Dedifferentiated amniotic fluid mesenchymal stem cell (primary cell): Measurements from ENCODE around the gene ZNF346.

Experiments used
- DNase-seq: peaks from one replicate; pipeline ENCODE4 v3.0.0-alpha.2; 2016; ENCODE audit errors: extremely low spot score

ZNF346 gene

GRCh38 chr5:177070536-177071191 is 48.2 kb downstream of the ZNF346 start:
- no peak for DNase-seq

- peak; percentile 84 for DNase-seq
Measured at GRCh38 chr5:177071666-177072385, 49.3 kb downstream of the ZNF346 start.

GRCh38 chr5:177077335-177077734 is 54.8 kb downstream of the ZNF346 start:
- no peak for DNase-seq

GRCh38 chr5:177079606-177080005 is 57.1 kb downstream of the ZNF346 start:
- DNase-seq: no peak

GRCh38 chr5:177080265-177080664 is 57.8 kb downstream of the ZNF346 start:
- no peak for DNase-seq

GRCh38 chr5:177081859-177082258 is 59.4 kb downstream of the ZNF346 start:
- DNase-seq: no peak

- DNase-seq: no peak
Measured at GRCh38 chr5:177083357-177083756, 60.9 kb downstream of the ZNF346 start.

GRCh38 chr5:177084175-177084574 is 61.7 kb downstream of the ZNF346 start:
- no peak for DNase-seq

- DNase-seq: no peak
Measured at GRCh38 chr5:177085985-177086653, 63.6 kb downstream of the ZNF346 start.

- no peak for DNase-seq
Measured at GRCh38 chr5:177086654-177087397, 64.3 kb downstream of the ZNF346 start, which contains the start of gene FGFR4. Gene FGFR4, plus strand, starts transcription at chr5:177086915. Its CDS starts 2,688 bp downstream, at chr5:177089603.

GRCh38 chr5:177087398-177088005 is 65.0 kb downstream of the ZNF346 start:
- no peak for DNase-seq

- no peak for DNase-seq
Measured at GRCh38 chr5:177089127-177089526, 66.6 kb downstream of the ZNF346 start.

- DNase-seq: no peak
Measured at GRCh38 chr5:177089825-177090641, 67.5 kb downstream of the ZNF346 start.

GRCh38 chr5:177090813-177091212 is 68.3 kb downstream of the ZNF346 start:
- no peak for DNase-seq

GRCh38 chr5:177091232-177091631 is 68.7 kb downstream of the ZNF346 start:
- no peak for DNase-seq

GRCh38 chr5:177092178-177093081 is 69.9 kb downstream of the ZNF346 start:
- no peak for DNase-seq

- no peak for DNase-seq
Measured at GRCh38 chr5:177093082-177093712, 70.7 kb downstream of the ZNF346 start.

GRCh38 chr5:177093803-177094202 is 71.3 kb downstream of the ZNF346 start:
- DNase-seq: no peak
